Inferior parietal cortex (tissue), 1 donor: ENCODE data around the gene CTAGE8.
"Not testable (repeated sequence)": the region's sequence is repeated elsewhere in the genome, so short reads cannot be mapped to it uniquely, and the experiment has no call there.

Experiments used
- DNase-seq: peaks from one replicate; pipeline ENCODE4 v3.0.0-alpha.2; 2016; ENCODE audit errors: extremely low spot score

Gene CTAGE8

DNA sequence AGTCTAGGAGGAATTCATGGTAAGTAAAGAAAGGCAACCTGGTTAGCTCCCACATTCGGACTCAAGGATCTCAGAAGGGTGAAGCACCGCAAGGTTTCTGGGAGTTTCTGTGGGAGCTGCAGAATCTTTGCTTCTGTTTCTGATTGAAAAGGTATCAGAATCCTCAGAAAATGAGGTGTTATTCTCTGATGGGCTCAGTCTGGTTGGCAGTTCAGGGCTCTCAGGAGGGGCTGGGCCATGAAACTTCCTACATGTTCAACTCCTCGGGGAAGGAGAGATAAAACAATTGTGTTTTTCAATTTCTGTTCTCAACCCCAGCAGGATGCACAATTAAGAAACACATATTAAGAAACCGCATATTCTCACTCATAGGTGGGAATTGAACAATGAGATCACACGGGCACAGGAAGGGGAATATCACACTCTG, 13.6 kb downstream of the CTAGE8 start:
- DNase-seq, result no peak

DNA sequence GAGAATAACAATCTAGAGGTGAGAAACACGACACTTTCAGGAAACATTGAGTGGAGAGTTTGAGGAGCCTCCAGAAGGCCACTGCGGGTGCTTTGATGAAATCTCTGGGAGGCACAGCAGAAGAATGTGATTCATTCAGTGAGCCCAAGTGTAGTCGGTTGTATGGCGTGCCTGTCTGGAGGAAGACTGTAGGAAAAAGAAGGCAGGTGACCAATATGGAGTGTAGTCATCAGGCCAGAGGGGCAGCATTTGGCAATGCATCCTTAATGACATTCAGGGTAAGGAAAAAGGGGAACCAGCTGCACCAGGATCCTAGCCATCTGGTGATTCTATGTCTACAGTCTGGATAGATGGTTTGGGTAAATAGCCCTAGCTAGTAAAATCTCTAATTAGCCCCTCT, 16.8 kb downstream of the CTAGE8 start:
- not testable (repeated sequence) for DNase-seq

DNA sequence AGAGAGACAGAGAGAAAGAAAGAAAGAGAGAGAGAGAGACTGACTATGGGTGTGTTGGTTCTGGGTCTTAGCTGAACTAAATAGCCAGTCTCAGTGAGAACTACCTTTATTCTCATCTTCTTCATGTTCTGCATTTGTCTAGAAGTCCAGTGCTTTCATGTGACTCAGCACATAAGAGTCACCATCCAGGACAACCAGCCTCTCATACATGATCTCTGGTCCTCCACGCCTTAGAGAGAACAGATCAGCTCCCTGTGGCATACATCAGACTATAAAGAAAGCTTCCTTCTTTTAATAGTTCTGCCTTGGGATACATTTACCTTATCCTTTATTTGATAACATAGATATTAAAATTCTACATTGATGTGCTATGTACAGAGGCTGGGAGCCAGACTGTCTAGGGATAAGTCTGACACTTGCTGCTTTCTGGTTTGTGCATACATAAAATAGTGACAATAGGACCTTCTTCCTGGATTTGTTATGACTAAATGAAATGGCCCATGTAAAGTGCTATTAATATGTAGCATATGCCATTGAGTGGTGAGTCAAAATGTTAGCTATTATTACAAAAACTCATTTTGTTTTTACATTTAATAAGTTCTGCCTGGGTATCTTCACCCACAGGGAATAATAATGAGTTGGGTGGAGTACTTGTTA, 21.3 kb downstream of the CTAGE8 start:
- not testable (repeated sequence) for DNase-seq

DNA sequence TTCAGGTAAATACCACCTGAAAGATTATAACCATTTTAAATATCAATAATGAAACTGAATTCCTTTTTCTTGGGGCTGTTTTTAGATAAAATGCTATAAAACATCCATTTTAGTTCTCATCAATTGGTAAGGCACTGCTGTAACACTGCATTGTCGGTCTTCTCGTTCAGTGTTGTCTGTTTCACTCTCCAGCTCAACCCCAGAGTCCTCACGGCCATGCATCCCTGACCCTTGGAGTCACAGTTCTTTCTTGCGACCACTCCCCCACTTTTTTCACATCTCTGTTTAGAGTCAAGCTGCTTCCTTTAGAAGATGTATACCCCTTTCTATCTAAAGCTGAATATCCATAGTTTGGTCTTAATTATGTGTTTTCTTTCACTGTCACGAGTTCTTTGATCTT, 22.1 kb downstream of the CTAGE8 start:
- not testable (repeated sequence) for DNase-seq

DNA sequence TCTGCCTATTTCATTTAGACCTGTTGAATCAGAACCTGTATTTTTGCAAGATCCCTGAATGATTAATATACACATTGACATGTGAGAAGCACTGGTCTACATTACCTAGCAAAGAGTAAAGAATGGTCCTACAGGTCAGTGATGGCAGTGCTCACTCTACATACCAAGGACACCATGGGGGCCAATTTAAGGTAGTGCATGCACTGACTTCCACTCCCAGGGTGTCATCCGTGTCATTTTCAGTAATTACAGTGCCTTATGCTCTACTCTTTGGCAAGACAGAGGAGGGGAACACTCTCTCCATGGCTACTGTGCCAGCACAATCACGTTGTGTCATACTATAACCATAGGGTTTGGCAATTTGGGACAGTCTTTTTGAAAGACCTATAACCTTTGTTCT, 23.7 kb downstream of the CTAGE8 start:
- not testable (repeated sequence) for DNase-seq

DNA sequence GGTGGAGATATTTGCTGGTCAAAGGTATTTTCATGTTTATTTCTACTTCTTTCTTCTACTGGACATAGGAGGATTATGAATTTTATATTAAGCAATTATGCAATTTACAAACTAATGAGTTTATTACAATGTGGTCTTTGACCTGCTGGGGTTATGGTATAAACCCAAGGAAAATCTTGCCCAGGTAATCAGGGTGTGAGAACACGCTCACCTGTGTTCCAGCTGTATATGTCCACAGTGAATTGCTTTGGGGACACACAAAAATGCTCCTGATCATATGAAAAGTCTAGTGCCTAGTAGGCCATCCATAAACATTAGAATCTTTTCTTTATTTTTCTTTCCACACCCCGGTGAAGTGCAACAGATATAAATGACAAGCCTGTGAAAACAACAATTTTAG, 29.7 kb downstream of the CTAGE8 start, which contains the start of gene OR2A42:
Gene OR2A42, minus strand, starts transcription at position 241 of the 400 bp plus-strand sequence. CDS start 6,762 bp downstream, outside the sequence.
- not testable (repeated sequence) for DNase-seq

DNA sequence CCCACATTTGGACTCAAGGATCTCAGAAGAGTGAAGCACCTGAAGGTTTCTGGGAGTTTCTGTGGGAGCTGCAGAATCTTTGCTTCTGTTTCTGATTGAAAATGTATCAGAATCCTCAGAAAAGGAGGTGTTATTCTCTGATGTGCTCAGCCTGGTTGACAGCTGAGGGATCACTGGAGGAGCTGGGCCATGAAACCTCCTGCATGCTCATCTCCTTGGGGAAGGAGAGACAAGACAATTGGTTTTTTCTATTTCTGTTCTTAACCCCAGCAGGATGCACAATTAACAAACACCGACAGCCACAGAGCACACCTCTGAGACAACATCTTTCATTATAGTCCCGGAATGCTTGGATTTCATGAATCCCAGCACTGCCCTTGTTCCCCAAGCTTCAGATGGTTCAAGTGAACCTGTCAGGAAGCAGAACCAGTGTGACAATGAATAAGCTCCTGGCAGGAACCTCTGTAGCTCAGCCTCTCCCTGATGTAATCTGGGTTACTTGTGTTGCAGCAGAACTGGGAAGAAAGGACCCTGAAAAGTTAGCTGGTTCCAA, 30.5 kb downstream of the CTAGE8 start:
- not testable (repeated sequence) for DNase-seq

DNA sequence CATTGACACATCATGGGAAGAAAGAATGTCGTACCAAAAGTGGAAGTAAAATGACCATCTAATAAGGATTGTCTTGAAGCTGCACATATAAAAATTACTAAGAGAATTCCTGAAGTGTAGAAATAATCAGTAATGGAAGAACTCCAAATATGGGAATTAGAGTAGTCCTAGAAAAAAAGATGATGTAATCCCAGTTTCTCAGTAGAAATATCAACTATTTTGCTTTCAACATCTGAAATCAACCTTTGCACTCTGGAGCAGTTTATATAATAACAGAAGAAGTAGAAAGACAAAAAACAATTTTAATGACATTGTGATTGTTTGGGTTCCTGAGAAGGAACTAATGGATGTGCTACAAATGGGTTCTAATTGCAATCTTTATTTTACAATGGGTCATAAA, 36.0 kb downstream of the CTAGE8 start:
- DNase-seq, result not testable (repeated sequence)

DNA sequence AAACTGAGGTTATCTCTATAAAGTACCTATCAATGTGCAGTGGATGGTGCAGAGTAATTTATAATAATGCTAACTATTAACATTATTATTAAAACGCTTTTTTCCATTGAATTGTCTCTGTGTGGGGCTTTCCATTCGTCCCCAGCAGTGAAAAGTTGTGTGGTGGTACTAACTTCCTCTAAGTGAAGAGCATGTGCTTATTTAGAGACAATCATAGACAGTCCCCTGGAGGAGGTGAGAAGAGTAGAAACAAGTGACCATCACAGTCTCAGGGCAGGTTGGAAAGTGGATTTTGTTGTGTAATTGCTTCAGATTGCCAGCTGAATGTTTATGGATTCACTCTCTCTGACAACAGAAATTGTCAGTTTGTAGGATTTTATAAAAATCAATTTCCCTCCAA, 38.1 kb downstream of the CTAGE8 start:
- not testable (repeated sequence) for DNase-seq

DNA sequence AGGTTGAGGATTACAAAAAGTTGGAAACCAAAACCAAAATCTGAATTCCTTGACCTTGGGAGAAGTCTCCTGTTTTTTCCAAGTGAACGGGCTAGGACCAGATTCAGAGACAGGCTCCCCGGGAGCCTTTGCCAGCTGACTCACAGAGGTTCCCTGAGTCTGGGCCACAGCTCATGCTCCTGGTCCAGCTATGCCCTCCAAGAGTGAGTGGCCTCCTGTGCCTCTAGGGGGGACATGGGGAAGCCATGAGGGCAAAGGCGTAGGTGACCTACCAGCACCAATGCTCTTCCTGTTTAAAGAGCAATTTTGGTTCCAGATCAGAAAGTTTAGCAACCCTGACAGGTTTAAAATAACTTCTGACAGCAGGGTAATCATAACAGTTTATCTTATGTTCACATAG, 40.3 kb downstream of the CTAGE8 start:
- DNase-seq, result not testable (repeated sequence)

DNA sequence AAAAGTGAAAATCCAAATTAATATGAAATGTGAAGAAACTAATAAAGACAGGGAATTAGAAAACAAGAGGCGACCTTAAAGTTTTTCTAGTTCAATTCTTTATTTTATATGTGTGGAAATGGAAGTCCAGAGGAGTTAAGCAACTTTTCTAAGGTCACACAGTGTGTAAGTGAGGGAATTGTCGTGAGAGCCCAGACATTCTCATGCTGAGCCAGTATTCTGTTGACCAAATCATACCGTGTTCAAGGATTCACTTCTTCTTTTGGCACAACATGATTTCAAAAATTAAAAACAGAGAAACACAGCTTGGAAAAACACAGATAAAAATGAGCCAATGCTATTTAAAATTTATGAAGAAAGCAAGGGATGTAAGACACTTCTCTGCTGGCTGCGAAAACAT, 42.2 kb downstream of the CTAGE8 start:
- not testable (repeated sequence) for DNase-seq

DNA sequence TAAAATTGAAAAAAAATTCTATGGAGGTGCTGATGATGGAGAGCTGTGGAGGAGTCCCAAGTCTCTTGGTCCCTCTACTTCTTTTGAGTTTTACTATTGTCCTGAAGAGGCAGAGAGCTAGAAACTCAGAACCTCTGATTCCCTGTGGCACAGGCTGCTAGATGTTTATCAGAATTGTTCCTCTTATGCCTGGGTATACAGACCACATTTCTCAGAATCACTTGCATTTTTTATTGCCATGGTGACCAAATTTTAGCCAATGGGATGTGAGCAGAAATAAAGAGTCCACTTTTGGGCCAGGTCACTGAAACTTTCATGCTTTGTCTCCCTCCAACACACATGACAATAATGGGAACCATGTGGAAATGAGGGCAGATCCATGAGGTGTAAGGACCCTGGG, 45.4 kb downstream of the CTAGE8 start:
- DNase-seq, result not testable (repeated sequence)

DNA sequence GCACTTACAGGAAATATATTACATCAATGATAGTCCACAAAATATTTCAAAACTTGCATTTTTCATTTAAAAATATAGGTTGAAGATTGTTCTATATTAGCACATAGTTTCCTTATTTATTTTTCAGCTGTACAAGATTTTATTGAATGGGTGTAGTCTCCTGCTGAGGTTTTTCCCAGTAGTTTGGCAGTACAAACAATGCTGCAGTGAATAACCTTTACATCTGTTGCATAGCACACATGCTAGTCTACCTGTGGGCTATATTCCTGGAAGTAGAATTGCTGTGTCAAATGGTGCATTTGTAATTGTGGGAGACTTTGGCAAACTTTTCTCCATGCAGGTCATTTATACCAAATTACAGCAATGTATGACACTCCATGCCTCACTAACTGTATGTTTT, 48.6 kb downstream of the CTAGE8 start:
- not testable (repeated sequence) for DNase-seq

DNA sequence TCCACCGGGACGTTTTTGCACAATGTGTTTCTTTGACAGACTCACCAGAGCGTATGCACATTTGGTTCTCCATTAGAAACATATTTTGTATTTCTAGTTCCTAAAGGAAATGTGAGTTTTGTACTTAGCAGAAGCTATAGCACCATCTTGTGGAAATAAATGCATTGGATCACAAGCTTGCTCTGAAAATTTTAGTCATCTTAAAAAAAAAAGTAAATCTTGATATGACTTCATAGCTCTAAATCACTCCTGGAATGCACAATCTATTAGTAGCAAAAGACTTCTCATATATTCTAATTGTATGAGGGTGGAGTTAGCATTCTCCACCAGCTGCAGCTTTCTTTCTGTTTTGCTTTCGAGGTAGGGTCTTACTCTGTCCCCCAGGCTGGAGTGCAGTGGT, 49.9 kb downstream of the CTAGE8 start:
- not testable (repeated sequence) for DNase-seq

DNA sequence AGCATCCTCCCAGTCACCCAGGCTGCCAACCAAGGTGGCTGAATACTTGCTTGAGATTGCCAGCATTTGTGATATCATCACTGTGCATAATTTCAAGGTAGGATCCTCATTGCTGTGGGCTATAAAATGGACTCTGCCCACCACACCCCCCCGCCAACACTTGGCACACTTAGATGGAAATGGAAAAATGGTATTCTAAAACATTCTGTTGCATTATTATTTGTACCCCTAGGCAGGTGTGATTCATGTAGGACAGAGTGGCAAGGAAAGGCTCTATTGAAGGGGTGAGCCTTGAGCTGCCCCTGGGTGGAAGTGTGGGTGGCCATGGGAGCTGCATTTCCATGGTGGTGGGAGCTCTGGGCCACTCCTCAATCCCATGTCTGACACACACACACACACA, 50.5 kb downstream of the CTAGE8 start:
- DNase-seq, result not testable (repeated sequence)

DNA sequence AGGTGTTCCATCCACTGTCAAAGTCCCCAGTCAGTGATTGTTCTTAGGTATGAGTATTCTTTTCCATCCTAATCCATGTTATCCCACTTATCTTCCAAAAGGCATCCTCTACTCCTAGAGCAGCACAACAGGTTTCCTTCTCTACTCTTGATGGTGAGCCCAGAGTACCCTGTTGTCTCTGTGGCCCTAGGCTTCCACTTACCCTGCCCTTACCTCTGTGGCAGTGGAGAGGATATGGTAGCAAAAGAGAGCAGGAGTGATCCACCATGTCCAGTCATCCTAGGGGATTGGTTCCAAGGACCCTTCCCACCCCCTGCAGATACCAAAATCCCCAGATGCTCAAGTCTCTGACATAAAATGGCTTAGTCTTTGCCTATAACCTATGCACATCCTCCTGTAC, 51.9 kb downstream of the CTAGE8 start:
- not testable (repeated sequence) for DNase-seq
